Ishikawa (cell line): Measurements from ENCODE around the gene GPD2.

Source experiments
- CEBPB ChIP-seq: IDR thresholded peaks from 2 replicates; pipeline ENCODE4 v1.6.1; 2012
- CREB1 ChIP-seq: IDR thresholded peaks from 2 replicates; pipeline ENCODE4 v1.6.1; 2012; ENCODE audit warnings: low read depth
- EP300 ChIP-seq: IDR thresholded peaks from 2 replicates; pipeline ENCODE4 v1.6.1; 2012; ENCODE audit warnings: borderline replicate concordance
- MAX ChIP-seq: IDR thresholded peaks from 2 replicates; pipeline ENCODE4 v1.6.1; 2012
- REST ChIP-seq: IDR thresholded peaks from 2 replicates; pipeline ENCODE4 v1.6.1; 2012; ENCODE audit warnings: low read depth, mild to moderate bottlenecking
- TAF1 ChIP-seq: IDR thresholded peaks from 2 replicates; pipeline ENCODE4 v1.6.1; 2012; ENCODE audit warnings: low read depth, mild to moderate bottlenecking

- TF ChIP-seq CREB1: no peak
- TF ChIP-seq MAX: no peak
- TF ChIP-seq TAF1: no peak
- TF ChIP-seq CEBPB: no peak
- TF ChIP-seq REST: no peak
- TF ChIP-seq EP300: no peak
These were observed 38.2 kb downstream of the GPD2 start for GRCh38 chr2:156474401-156474800.
